Measurements from ENCODE around the gene NXPE1.
"Not testable (repeated sequence)": the region's sequence is repeated elsewhere in the genome, so short reads cannot be mapped to it uniquely, and the experiment has no call there.

NXPE1 gene

DNA sequence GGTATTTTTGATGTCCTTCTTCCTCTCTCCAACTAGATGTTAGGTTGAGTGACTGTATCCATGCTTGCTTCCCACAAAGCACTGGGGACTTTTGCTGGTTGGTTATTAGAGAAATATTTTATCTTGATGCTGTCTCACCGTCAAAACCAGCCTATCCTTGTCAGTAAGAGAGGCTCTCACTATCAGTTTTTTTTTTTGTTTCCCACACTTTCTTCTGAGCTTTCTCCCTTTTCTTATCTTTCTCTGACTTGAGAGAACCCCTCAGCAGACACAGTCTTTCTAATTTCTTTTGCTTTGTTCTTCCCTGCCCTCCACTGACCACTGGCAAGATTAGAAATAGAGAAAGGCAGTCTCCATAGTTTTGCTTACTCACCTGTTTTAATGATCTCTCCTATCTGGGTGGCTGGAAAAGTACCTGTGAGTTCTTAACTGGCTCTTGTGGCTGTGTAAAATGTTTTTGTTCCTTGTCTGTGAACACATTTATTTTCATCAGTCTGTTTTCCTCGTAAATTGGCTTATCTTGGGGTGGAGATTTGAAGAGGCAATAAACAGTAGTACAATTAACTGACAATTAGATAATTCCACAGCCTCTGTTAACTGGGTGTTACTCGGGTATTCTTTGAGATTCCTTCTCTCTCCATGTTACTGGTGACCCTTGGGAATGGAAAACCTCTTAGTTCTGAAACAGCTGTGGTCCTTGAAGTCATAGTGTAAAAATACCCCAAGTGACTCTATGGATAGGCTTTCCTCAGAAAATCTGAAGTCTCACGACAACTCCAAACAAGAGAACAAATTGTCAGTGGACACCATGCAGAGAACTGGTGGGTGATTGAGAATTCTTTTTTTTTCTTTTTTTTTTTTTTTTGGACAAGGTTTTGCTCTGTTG, at the start of gene NXPE1:
Gene NXPE1, minus strand, starts transcription at position 457 of the 886 bp plus-strand sequence. CDS start 8,680 bp downstream, outside the sequence.
- no peak for DNase-seq

DNA sequence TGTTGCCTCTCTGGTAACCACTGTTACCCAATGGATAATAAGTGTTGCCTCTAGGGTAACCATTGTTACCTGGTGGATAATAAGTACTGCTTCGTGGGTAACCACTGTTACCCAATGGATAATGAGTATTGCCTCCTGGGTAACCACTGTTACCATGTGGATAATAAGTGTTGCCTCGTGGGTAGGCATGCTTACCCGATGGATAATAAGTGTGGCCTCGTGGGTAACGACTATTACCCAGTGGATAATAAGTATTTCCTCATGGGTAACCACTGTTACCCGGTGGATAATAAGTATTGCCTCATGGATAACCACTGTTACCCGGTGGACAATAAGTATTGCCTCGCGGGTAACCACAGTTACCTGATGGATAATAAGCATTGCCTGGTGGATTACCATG, 49.7 kb upstream of the NXPE1 start:
- no peak for DNase-seq

DNA sequence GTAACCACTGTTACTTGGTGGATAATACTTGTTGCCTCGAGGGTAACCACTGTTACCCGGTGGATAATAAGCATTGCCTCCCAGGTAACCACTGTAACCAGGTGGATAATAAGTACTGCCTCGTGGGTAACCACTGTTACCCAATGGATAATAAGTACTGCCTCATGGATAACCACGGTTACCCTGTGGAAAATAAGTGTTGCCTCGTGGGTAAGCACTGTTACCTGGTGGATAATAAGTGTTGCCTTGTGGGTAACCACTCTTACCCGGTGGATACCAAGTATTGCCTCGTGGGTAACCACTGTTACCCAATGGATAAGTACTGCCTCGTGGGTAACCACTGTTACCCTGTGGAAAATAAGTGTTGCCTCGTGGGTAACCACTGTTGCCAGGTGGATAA, 48.9 kb upstream of the NXPE1 start:
- not testable (repeated sequence) for DNase-seq

DNA sequence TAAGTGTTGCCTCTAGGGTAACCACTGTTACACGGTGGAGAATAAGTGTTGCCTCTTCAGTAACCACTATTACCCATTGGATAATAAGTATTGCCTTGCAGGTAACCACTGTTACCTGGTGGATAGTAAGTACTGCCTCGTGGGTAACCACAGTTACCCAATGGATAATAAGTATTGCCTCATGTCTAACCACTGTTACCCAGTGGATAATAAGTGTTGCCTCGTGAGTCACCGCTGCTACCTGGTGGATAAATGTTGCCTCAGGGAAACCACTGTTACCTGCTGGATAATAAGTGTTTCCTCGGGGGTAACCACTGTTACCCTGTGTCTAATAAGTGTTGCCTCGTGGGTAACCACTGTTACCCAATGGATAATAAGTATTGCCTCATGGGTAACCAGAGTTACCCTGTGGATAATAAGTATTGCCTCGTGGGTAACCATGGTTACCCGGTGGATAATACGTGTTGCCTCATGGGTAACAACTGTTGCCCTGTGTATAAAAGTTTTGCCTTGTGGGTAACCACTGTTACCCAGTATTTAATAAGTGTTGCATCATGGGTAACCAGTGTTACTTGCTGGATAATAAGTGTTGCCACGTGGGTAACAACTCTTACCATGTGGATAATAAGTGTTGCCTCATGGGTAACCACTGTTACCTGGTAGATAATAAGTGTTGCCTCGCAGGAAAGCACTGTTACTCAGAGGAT, 48.2 kb upstream of the NXPE1 start:
- DNase-seq = no peak

DNA sequence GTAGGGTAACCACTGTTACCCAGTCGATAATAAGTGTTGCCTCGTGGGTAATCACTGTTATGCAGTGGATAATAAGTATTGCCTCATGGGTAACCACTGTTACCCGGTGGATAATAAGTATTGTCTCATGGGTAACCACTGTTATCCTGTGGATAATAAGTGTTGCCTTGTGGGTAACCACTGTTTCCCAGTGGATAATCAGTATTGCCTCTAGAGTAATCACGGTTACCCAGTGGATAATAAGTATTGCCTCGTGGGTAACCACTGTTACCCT, 47.1 kb upstream of the NXPE1 start:
- DNase-seq = not testable (repeated sequence)

DNA sequence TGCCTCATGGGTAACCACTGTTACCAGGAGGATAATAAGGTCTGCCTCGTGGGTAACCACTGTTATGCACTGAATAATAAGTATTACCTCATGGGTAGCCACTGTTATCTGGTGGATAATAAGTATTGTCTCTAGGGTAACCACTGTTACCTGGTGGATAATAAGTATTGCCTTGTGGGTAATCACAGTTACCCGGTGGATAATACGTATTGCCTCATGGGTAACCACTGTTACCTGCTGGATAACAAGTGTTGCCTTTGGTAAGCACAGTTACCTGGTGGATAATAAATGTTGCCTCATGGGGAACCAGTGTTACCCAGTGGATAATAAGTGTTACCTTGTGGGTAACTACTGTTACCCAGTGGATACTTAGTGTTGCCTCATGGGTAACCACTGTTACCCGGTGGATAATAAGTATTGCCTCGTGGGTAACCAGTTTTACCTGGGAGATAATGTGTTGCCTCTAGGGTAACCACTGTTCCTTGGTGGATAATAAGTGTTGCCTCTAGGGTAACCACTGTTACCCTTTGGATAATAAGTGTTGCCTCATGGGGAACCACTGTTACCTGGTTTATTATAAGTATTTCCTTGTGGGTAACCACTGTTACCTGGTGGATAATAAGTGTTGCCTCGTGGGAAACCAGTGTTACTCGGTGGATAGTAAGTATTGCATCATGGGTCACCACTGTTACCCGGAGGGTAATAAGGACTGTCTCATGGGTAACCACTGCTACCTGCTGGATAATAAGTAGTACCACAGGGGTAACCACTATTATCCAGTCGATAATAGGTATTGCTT, 46.5 kb upstream of the NXPE1 start:
- DNase-seq = no peak

DNA sequence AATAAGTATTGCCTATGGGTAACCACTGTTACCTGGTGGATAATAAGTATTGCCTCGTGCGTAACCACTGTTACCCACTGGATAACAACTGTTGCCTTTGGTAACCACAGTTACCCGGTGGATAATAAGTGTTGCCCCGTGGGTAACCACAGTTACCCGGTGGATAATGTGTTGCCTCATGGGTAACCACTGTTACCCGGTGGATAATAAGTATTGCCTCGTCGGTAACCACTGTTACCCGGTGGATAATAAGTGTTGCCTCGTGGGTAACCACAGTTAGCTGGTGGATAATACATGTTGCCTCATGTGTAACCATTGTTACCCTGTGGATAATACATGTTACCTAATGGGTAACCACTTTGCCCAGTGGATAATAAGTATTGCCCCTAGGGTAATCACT, 45.7 kb upstream of the NXPE1 start:
- no peak for DNase-seq

DNA sequence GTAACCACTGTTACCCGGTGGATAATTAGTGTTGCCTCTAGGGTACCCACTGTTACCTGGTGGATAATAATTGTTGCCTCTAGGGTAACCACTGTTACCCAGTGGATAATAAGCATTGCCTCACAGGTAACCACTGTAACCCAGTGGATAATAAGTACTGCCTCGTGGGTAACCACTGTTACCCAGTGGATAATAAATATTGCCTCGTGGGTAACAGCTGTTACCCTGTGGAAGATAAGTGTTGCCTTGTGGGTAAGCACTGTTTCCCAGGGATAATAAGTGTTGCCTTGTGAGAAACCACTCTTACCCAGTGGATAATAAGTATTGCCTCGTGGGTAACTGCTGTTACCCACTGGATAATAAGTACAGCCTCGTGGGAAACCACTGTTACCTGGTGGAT, 45.2 kb upstream of the NXPE1 start:
- DNase-seq = no peak

DNA sequence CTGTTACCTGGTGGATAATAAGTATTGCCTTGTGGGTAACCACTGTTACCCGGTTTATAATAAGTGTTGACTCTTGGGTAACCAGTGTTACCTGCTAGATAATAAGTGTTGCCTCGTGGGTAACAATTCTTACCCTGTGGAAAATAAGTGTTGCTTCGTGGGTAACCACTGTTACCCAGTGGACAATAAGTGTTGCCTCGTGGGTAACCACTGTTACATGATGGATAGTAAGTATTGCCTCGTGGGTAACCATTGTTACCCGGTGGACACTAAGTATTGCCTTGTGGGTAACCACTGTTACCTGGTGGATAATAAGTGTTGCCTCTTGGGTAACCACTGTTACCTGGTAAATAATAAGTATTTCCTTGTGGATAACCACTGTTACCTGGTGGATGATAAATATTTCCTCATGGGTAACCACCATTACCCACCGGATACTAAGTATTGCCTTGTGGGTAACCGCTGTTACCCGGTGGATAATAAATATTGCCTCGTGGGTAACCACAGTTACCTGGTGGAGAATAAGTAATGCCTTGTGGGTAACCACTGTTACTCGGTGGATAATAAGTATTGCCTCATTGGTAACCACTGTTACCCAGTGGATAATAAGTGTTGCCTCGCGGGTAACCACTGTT, 44.6 kb upstream of the NXPE1 start:
- no peak for DNase-seq

DNA sequence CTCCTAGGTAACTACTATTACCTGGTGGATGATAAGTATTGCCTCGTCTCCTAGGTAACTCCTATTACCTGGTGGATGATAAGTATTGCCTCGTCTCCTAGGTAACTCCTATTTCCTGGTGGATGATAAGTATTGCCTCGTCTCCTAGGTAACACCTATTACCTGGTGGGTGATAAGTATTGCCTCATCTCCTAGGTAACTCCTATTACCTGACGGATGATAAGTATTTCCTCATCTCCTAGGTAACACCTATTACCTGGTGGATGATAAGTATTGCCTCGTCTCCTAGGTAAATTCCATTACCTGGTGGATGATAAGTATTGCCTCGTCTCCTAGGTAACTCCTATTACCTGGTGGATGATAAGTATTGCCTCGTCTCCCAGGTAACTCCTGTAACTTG, 43.5 kb upstream of the NXPE1 start:
- peak in 3 of 6 experiments; percentile 10 to 45 (median 20) for DNase-seq

DNA sequence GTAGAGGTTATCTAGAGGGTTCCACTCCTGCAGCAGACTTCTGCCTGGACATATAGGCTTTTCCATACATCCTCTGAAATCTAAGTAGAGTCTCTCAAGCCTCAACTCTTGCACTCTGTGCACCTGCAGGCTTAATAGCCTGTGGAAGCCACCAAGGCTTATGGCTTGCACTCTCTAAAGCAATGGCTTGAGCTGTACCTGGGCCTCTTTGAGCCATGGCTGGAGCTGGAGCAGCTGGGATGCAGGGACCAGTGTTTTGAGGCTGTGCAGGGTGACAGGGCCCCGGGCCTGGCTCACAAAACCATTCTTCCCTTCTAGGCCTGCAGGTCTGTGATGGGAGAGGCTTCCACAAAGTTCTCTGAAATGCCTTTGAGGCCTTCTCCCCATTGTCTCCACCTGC, 38.8 kb upstream of the NXPE1 start:
- DNase-seq = no peak

DNA sequence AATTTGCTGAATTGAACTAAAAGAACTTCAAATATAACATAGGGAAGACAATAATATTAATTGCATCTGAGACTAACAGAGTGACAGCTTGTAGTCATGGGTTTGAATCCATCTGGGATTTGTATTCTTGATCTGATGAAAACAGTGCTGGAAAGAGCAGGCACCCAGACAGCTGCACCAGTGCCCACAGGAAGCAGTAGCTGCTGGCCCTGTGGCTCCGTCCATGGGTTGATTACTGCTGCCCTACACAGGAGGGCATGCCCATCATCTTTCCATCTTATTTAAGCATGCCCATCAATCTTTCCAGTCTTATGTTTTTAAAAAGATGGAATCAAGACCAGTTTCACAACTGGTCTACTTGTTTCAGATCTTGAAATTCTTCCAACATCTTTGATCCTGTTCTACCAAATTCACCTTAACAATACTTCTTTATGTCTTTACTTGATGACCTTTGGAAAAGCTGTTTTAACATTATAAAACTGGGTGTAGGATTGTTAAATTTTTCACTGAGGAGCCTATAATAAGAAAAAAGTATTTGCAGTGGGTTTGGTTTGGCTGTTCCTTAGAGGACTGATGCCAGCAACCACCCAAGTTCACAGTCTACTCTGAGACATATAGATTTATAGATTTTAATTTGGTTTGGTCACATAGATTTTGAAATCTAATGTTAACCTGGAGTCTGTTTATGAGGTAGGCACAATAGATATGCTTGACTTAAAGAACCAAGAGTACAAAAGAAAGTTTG, 36.7 kb upstream of the NXPE1 start:
- no peak for DNase-seq

DNA sequence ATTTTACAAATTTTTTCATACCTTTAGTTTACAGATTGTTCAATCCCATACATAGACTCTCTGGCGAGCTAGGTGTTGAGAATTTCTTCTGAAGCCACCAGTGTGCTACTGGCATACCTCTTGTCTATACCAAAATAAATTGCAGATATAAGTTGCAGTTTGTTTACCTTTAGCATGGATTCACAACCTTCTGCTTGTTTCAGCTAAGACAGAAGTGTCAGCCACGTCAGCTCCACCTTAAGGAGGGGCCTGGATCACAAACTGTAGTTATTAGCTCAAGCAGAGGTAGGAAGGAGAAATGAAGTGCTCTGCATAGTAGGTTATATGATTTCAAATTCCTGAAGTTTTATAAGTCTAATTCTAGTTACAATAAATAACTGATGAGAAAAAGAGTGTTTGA, 35.9 kb upstream of the NXPE1 start, which contains the start of gene NXPE4:
Gene NXPE4, minus strand, starts transcription at position 216 of the 400 bp plus-strand sequence. CDS start 1,027 bp downstream, outside the sequence.
- DNase-seq = no peak

DNA sequence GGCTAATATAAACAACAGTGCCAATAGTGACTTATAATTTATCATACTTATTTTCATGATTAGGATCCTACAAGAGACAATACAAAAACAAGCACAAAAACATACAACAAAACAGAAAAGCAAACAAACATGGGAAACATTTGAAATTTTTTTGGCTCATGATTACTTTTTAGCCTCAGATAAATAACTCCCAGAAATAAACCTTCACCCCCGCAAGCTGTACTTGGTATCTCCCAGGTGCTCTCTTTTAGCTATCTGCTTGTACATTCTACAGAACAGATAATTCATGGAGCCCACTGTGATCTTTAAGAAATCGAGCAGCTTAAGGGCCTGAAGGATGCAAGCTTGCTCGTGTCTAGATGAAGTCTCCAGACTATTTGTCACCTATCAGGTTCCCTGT, 35.0 kb upstream of the NXPE1 start:
- no peak for DNase-seq

DNA sequence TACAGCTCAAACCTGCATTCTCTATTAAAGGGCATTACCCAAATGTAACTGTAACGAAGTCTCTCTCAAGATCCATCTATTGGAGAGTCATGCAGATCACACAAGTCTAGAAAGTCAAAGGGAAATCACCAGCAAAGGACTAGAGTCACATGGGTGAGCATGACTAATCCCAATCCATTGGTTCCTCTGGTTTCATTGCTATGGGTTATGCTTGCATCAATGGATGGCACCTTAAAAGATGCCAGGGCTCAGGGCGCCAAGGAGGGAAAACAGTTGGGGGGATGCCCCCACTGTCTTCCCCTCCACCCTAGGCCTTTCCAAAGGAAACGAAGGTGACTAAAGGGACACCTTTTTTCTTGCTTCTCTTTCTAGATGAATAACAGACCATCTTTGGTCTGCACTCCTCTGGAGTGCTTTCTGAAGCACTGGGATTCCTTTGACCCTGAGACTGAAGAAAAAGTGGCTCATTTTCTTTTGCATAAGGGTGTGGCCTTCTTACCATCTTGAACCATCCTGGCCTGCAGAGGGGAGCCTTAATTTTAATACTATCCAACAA, 27.8 kb upstream of the NXPE1 start:
- DNase-seq = no peak

DNA sequence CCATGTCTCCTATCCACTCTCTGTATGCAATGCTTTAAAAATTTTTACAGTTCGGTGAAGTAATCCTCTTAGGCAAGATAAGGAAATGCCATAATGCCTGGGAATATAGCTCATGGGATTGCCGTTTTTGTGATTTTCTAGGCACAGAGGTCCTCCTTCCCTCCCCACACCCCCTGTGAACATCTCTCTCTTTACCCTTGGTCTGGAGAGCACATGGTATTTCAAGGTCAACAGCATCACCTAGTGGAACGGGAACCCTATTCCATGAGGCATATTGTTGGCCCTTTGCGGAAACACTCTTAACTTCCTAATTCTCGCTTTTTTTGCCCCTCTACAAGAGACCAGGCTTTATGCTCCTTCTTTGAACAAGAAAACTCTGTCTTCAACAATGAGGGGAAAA, 27.1 kb upstream of the NXPE1 start:
- no peak for DNase-seq

DNA sequence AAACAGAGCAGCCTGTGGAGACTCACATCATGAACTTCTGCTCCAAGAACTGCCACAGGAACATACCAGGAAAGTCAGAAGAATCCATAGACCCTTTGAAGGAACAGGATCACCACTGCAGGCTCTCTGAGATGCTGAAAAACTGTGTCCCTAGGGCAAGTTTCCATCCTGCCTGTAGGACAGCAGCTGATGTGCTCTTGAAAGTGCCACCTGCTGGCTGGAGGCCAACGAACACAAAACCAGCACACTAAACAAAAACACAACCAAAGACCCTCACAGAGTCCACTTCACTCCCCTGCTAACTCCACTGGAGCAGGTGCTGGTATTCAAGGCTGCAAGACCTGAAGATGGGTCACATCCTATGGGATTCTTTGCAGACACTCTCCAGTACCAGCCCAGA, 12.0 kb upstream of the NXPE1 start:
- no peak for DNase-seq

DNA sequence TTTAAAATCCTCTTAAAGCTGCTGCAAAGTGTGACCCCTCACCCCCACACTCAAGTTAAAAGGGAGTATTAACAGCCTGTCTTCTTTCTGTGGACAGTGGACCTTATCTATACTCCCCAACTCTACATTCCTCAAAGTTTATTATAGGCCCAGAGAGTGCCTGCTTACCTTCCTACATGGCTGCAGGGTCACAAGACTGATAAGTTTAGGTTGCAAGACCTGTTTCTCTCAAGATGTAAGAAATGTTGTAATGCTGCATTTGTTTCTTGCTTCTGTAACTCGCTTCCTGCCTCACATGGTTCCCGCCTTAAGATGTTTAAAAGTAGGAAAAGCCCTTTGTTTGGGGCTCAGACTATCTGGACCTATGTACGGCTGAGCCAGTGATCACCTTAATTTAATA, 10.1 kb upstream of the NXPE1 start:
- DNase-seq = no peak

DNA sequence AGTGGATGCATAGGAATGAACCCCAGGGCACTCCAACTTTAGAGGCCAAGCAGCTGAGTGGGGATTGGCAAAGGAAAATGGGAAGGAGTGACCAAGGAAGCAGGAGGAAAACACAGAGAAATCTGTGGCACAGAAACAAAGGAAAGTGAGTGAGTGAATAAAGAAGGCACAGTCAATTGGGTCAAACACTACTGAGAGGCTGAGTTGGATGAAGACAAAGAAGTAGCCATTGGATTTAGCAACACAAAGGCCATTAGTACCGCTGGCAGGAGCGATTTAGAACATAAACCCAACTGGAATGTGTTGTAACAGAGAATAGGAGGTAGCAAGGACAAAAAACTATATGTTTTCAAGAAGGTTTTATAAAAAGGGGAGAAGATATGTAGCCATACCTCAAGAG, 6.6 kb upstream of the NXPE1 start:
- no peak for DNase-seq

DNA sequence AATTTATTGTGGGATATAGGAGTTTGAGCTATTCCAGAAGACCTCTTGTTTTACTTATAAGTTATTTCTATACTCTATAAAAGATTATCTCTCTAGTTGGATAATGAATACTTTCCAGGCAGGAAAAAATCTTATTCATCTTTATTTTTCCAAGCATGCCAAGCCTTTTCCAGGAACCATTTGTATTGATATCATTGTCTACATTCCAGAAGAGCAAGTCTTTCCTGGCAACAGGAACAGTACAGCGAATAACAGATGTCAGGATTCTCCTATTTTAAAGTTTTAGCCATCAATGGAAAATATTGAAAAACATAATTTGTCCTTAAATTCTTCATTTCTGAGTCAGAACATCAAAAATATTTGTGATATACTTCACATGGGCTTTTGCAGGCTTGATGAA, 5.2 kb upstream of the NXPE1 start:
- no peak for DNase-seq

DNA sequence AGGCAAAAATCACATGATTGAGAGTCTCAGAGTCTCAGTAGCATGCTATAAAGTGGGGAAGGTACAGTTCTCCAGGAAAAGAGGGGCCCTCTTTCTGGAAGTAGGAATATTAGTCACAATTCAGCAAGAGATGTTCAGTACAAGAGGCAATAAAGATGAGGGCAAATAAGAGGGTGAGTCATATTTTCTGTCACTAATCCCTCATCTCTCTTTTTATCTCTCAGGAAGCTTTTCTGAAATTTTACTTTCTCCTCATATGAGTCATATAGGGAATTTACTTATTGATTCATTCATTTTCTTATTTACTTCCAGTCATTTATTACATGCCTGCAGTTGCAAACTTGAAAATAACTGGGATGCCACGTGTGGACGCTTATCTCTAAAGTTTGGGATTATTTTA, 3.4 kb upstream of the NXPE1 start:
- DNase-seq = no peak
